ENCODE results near the gene CDC6.
"Not testable (repeated sequence)": the region's sequence is repeated elsewhere in the genome, so short reads cannot be mapped to it uniquely, and the experiment has no call there.

The CDC6 gene

GRCh38 chr17:40290629-40291280, 3.1 kb downstream of the CDC6 start:
- no peak for FAIRE-seq

DNA sequence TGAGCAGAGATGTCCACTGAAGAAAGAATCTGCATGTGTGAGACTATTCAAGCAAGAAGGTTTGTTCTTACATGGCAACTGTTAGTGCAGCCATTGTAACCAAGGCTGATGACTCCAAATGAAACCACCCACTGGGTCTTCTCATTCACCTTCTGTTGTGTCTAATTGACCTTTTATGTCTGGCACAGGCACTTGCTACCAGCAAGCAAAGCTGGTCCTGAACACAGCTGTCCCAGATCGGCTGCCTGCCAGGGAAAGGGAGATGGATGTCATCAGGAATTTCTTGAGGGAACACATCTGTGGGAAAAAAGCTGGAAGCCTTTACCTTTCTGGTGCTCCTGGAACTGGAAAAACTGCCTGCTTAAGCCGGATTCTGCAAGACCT, 3.6 kb downstream of the CDC6 start:
- FAIRE-seq, result no peak

DNA sequence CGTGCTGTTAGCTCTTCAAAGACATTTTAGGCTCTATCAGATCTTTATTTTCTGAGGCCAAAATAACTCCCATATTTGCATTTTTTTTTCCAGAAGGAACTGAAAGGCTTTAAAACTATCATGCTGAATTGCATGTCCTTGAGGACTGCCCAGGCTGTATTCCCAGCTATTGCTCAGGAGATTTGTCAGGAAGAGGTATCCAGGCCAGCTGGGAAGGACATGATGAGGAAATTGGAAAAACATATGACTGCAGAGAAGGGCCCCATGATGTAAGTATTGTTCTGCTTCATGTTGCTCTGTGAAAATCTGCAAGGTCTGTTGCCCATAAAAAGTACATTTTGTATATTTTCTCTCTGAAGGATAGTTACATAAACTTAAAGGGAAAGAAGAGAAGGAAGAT, 5.7 kb downstream of the CDC6 start:
- FAIRE-seq, result no peak

- FAIRE-seq, result no peak
Observed at GRCh38 chr17:40295488-40296436, 8.1 kb downstream of the CDC6 start.

DNA sequence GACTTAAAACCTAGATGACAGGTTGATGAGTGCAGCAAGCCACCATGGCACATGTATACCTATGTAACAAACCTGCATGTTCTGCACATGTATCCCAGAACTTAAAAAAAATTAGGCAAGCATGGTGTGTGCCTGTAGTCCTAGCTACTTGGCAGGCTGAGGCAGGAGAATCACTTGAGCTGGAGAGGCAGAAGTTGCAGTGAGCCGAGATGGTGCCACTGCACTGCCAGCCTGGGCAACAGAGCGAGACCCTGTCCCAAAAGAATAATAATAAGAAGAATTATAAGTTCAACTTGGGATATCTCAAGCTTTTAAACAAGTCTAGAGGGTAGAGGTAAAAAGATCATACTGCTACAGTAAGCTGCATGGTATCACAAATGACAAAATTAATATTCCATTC, 9.8 kb downstream of the CDC6 start:
- no peak for FAIRE-seq

GRCh38 chr17:40298726-40299125, 11.0 kb downstream of the CDC6 start:
- no peak for FAIRE-seq

DNA sequence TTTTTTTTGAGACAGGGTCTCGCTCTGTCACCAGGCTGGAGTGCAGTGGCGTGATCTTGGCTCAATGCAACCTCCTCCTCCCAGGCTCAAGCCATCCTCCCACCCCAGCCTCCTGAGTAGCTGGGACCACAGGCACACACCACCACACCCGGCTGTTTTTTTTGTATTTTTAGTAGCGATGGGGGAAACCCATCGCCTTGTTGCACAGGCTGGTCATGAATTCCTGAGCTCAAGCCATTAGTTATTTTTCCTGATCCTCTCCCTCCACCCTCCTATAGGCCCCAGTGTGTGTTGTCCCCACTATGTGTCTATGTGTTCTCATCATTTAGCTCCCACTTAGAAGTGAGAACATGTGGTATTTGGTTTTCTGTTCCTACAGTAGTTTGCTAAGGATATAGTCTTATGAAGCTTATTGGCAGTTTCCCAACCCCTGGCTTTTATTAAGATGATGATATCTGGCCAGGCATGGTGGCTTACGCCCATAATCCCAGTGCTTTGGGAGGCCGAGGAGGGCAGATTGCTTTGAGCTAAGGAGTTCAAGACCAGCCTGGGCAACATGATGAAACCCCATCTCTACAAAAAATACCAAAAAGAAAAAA, 11.6 kb downstream of the CDC6 start:
- not testable (repeated sequence) for FAIRE-seq

DNA sequence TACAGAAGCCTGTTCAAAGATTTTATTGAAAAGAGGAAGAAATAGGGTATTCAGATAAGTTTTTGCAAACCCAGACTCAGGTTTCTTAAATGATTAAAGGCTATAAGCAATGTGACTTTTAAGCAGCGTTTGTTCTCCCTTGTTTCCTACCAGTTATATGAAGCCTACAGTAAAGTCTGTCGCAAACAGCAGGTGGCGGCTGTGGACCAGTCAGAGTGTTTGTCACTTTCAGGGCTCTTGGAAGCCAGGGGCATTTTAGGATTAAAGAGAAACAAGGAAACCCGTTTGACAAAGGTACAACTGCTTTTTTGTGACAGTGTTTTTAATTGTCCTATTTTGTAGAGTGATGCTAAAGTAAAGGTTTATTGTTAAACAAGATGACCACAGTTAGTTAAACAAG, 13.6 kb downstream of the CDC6 start:
- no peak for FAIRE-seq

- no peak for FAIRE-seq
Observed at GRCh38 chr17:40303009-40303657, 15.5 kb downstream of the CDC6 start.

DNA sequence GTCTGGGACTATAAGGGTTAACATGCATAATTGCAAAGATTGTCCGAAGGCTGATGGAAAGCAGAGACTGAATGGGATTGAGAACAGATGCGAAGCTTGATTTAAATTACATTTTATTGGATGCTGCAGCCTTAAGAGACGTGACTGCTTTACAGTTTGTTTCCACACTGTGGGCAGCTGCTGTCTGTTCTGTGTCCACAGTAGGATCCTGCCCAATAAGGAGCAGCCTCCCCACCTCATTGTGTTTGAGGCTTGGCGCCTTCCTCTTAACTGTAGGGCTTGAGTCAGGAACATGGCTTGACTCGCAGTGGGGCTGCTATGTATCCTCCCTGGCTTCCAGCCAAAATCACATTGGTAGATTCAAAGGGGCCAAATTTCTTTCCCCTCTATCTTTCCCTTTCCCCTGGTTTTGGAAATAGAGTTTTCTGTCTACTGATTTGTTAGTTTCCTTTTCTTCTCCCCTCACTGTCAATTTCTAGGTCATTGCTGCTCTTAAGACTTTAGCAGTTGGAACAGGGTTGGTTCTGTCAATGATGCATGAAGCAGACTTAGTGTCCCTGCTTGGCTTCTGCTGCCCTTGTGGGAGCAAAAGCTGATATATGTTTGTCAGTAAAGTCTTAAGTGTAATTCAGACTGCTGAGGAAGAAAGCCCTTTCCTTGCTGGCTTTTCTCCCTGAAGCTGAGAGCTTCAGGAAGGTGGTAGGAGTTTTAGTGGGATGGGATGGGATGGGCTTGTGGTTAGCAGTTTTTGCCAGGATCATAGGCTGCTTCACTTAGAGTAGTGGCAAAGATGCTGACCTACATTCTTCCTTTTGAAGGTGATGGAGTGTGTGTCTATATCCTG, 16.3 kb downstream of the CDC6 start:
- FAIRE-seq, result no peak

DNA sequence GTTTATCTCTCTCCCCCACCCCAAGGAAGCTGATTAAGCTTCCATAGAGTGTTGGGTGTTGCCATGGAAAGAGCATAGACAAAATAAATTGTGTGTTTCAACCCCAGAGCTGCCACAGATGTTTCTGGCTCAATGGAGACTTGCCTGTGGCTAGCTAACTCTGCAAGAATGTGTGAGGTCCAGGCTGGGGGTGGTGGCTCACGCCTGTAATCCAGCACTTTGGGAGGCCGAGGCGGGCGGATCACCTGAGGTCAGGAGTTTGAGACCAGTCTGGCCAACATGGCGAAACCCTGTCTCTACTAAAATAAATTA, 16.8 kb downstream of the CDC6 start:
- FAIRE-seq, result not testable (repeated sequence)

GRCh38 chr17:40304866-40305265, 17.2 kb downstream of the CDC6 start:
- FAIRE-seq, result not testable (repeated sequence)

DNA sequence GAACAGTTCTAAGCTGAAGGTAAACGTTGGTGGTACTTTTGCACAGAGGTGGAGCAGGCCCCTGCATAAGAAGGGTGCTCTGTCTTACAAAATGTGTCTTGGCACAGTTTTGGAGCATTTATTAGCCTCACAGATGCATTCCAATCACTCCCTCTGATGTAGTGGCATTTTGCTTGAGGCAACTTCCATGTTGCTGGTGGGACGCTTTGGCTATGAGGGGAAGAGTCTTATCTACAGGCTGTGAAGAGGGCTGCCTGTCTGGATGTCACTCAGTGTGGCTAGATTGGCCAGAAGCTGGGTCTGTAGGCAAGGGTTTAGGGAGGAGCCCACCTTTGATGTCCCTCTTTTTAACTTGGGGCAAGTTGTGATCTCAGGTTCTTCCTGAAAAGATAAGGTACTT, 18.7 kb downstream of the CDC6 start:
- no peak for FAIRE-seq

DNA sequence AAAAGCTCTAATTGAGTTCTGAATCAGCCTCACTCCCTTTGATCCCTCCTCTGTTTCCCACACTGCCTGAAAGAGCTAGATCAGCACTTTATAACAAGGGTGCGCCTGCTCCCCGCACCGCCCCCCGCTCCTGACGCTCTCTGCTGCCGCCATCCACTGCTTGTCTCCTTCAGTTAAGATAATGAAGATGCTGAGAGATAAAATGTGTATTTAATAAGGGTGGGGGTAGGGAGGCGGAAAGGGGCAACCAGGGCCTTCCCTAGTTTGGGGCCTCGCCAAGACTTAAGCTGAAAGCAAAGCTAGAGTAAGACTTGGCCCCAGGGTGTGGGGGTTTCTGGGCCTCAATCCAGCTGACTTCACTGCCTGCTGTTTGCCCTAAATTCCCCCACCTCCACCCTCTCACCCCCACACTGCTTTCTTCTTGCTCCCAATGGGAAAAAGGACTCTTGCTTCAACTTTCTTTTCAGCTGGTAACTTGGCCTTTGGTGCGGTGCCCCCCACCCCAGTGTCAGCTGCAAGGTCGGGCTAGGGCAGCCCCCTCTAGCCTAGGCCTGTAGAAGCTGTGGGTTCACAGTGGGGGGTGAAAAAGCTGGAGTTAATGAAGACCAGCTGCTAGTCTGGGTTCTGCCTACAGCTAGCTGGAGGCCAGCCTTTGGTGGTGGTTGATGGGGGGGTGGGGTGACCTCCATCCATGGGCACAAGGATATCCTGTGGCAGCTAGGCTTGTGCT, 19.5 kb downstream of the CDC6 start:
- FAIRE-seq, result no peak

GRCh38 chr17:40307740-40308239, 20.1 kb downstream of the CDC6 start:
- FAIRE-seq, result no peak

DNA sequence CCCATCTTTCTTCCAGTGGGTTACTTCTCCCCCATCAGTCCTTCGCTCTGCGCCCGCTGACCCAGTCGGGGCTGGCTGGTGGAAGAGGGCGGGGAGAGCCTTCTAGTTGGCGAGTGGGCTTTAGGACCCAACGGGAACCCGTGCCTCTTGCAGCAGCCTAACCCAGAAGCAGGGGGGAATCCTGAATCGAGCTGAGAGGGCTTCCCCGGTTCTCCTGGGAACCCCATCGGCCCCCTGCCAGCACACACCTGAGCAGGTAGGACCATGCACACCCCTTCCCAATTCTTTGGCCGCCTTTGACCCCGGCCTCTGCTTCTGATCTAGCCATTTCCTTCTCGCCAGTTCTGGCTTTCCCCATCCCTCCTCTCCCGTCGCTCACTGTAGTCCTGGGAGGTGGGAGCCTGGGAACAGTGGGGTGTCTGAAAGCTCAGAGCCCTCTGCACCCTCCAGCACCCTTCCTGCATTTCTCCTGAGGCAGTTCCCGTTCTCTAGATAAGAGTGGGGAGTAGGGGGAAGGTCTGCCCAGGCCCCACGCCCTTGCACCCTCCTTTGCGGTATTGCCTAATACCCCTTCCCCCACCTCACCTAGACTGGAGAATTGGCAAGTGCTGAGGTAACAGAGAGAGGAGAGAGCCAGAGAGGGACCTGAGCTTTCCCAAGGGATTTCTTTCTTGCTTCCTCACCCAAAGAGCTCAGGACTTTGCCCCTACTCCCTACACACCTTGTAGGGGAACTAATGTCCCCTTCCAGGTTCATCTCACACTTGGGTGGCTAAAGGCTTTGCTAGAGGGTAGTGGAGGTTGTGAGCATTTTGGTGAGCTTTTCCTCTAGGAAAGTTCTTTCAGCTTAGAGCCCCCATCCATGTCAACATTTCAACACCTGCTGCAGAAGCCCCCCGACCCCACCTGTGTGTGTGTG, 21.6 kb downstream of the CDC6 start, which contains the start of gene RARA:
Gene RARA, plus strand, starts transcription at position 150 of the 918 bp plus-strand sequence. CDS start 22,039 bp downstream, outside the sequence.
- FAIRE-seq, result no peak

- no peak for FAIRE-seq
Observed at GRCh38 chr17:40309949-40310510, 22.4 kb downstream of the CDC6 start.

GRCh38 chr17:40310882-40311391, 23.3 kb downstream of the CDC6 start:
- FAIRE-seq, result no peak

- FAIRE-seq, result no peak
Observed at GRCh38 chr17:40311575-40311974, 23.9 kb downstream of the CDC6 start.
